Measurements from ENCODE around the gene CDC42. TPM values are rescaled to one million over a fixed set of nuclear protein-coding genes. Genes with fewer than 3 reads are reported as not detected.

The CDC42 gene
- polyA plus RNA-seq, 1 donor from 2014 or later = 913 TPM

DNA sequence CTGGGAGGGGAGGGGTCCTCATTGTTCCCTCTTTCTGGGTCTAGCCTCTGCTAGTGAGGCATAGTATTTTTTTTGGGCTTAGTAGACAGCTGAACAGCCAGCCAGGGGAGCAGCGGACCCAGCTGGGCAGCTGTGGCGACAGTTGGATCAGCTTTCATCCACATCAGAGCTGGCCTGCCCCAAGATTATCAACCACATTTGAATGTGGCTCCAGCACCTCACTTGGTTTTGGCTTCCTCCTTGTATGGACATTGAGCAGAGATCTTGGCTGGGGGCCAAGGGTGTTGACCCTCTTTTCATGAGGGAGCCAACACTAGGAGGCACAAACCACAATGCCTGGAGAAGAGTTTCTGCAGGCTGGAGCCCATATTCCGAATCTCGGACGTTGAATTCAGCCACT, 65.3 kb downstream of the CDC42 start:
- H3K36me3 ChIP-seq (ENCODE audit: insufficient read depth, low read length) = no peaks in the 10 kb centered on the region
- H3K4me2 ChIP-seq (ENCODE audit: low read length) = no peak overlapping the region
- TF ChIP-seq CTCF (IDR thresholded peaks at IDR 0.05; ENCODE audit: poor library complexity, severe bottlenecking) (no peak), RAD21 (conservative IDR thresholded peaks at IDR 0.05) (no peak), SMC3 (conservative IDR thresholded peaks at IDR 0.05; ENCODE audit: poor library complexity) (no peak), POLR2AphosphoS5 (IDR thresholded peaks at IDR 0.05) (no peak), EZH2 (IDR thresholded peaks at IDR 0.05; ENCODE audit: borderline replicate concordance, insufficient read depth, low read length, poor library complexity, severe bottlenecking) (no peak)
- TF ChIP-seq, protein P1, sequence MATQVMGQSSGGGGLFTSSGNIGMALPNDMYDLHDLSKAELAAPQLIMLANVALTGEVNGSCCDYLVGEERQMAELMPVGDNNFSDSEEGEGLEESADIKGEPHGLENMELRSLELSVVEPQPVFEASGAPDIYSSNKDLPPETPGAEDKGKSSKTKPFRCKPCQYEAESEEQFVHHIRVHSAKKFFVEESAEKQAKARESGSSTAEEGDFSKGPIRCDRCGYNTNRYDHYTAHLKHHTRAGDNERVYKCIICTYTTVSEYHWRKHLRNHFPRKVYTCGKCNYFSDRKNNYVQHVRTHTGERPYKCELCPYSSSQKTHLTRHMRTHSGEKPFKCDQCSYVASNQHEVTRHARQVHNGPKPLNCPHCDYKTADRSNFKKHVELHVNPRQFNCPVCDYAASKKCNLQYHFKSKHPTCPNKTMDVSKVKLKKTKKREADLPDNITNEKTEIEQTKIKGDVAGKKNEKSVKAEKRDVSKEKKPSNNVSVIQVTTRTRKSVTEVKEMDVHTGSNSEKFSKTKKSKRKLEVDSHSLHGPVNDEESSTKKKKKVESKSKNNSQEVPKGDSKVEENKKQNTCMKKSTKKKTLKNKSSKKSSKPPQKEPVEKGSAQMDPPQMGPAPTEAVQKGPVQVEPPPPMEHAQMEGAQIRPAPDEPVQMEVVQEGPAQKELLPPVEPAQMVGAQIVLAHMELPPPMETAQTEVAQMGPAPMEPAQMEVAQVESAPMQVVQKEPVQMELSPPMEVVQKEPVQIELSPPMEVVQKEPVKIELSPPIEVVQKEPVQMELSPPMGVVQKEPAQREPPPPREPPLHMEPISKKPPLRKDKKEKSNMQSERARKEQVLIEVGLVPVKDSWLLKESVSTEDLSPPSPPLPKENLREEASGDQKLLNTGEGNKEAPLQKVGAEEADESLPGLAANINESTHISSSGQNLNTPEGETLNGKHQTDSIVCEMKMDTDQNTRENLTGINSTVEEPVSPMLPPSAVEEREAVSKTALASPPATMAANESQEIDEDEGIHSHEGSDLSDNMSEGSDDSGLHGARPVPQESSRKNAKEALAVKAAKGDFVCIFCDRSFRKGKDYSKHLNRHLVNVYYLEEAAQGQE (IDR thresholded peaks at IDR 0.05; ENCODE audit: borderline replicate concordance) = no peak
- H3K9me2 ChIP-seq (ENCODE audit: insufficient read depth, low read length) = no peaks in the 10 kb centered on the region
- no peak overlapping the region for H3K4me3 ChIP-seq (ENCODE audit: low read length)
- no peaks in the 10 kb centered on the region for H3K9me3 ChIP-seq (ENCODE audit: low read length)
- no peak overlapping the region for H2AFZ ChIP-seq (ENCODE audit: low read depth, low read length)
- H3K27me3 ChIP-seq (ENCODE audit: insufficient read depth, low read depth, low read length) = no peaks in the 10 kb centered on the region
- no peak overlapping the region for H3K27ac ChIP-seq (ENCODE audit: low read length)
- H3K9ac ChIP-seq (ENCODE audit: low read length) = no peak overlapping the region
- H3F3A ChIP-seq (ENCODE audit: insufficient read depth, low read length, poor library complexity, severe bottlenecking) = no peaks in the 10 kb centered on the region
- no peaks in the 10 kb centered on the region for H3K79me2 ChIP-seq (replicated peaks; ENCODE audit: insufficient read depth, low read length)
- H4K20me1 ChIP-seq (ENCODE audit: insufficient read depth) = no peaks in the 10 kb centered on the region

DNA sequence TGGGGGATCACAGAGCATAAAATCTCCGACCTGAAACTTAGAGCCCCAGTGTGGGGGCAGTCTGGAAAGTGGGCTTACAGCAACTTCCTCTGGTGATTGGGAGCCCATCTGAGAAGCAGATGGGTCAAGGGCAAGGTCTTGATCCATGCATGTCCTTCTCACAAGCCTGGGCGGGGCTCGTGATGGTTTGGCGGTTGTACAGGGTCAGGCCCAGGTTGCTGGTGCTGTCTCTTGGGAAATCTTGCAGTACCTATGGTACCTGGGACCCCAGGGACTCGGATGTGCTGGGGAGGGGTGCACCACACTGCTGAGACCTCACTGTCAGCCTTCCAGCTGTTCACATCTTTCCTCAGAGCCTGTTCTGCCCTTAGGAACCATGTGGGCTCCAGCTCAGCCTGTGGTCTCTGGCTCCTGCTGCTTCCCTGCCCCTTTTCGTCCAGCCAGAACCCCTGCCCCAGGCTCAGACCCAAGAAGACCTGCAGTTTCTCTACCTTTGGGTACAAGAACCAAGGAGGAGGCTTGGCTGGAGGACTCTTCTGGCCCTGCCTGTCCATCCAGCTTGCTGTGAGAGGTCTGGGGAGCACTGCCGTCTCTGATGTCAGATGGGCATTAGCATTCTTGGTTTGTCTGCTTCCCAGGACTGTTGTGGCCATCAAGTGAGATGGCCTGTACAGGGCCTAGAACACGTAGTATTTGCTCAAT, 65.9 kb downstream of the CDC42 start:
- Histone ChIP-seq H2AFZ (ENCODE audit: low read depth, low read length) (no peak overlapping the region), H4K20me1 (ENCODE audit: insufficient read depth) (no peaks in the 10 kb centered on the region), H3K36me3 (ENCODE audit: insufficient read depth, low read length) (no peaks in the 10 kb centered on the region), H3K4me3 (ENCODE audit: low read length) (no peak overlapping the region), H3K9me3 (ENCODE audit: low read length) (no peaks in the 10 kb centered on the region), H3K79me2 (replicated peaks; ENCODE audit: insufficient read depth, low read length) (no peaks in the 10 kb centered on the region), H3K9me2 (ENCODE audit: insufficient read depth, low read length) (no peaks in the 10 kb centered on the region), H3K27ac (ENCODE audit: low read length) (no peak overlapping the region), H3K9ac (ENCODE audit: low read length) (no peak overlapping the region), H3K27me3 (ENCODE audit: insufficient read depth, low read depth, low read length) (no peaks in the 10 kb centered on the region), H3F3A (ENCODE audit: insufficient read depth, low read length, poor library complexity, severe bottlenecking) (no peaks in the 10 kb centered on the region), H3K4me2 (ENCODE audit: low read length) (no peak overlapping the region)
- no peak for TF ChIP-seq RAD21 (conservative IDR thresholded peaks at IDR 0.05)
- TF ChIP-seq EZH2 (IDR thresholded peaks at IDR 0.05; ENCODE audit: borderline replicate concordance, insufficient read depth, low read length, poor library complexity, severe bottlenecking) = no peak
- no peak for TF ChIP-seq CTCF (IDR thresholded peaks at IDR 0.05; ENCODE audit: poor library complexity, severe bottlenecking)
- TF ChIP-seq SMC3 (conservative IDR thresholded peaks at IDR 0.05; ENCODE audit: poor library complexity) = no peak
- TF ChIP-seq POLR2AphosphoS5 (IDR thresholded peaks at IDR 0.05) = no peak
- no peak for TF ChIP-seq TAF1 (IDR thresholded peaks at IDR 0.05; ENCODE audit: low read depth)
- no peak for TF ChIP-seq MXI1 (conservative IDR thresholded peaks at IDR 0.05; ENCODE audit: poor library complexity, severe bottlenecking)
- TF ChIP-seq, protein P1 (IDR thresholded peaks at IDR 0.05; ENCODE audit: borderline replicate concordance) = no peak
- no peak for TF ChIP-seq EP300 (conservative IDR thresholded peaks at IDR 0.05; ENCODE audit: poor library complexity, severe bottlenecking)

Data from neural cell (in vitro differentiated cells).